ENCODE results near the gene CEMIP.
A peak's percentile ranks its signal among the peaks of the same experiment; 100 is the strongest.
"Not testable (repeated sequence)": the region's sequence is repeated elsewhere in the genome, so short reads cannot be mapped to it uniquely, and the experiment has no call there.

CEMIP gene

GRCh38 chr15:80957556-80957955 is 178.4 kb downstream of the CEMIP start:
- DNase-seq, result no peak

DNA sequence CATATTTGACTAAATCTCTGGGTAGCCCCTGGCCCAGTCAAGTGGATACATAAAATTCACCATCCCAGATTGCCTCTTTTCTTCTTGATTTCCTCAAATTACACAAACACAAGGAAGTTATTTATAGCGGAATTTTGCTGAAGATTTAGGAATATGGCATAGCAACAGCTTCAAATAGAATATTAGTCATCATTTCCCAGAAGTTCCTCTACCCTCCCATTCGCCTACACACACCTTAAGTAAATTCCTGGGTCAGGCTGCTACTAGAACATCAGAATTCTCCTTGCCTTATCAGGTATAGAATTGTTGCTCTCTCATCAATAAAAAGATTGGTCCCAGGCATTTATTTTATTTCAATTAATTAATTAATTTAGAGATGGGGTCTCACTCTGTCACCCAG is 178.8 kb downstream of the CEMIP start:
- DNase-seq, result no peak

- DNase-seq, result no peak
These were observed 179.8 kb downstream of the CEMIP start for GRCh38 chr15:80958818-80959495.

DNA sequence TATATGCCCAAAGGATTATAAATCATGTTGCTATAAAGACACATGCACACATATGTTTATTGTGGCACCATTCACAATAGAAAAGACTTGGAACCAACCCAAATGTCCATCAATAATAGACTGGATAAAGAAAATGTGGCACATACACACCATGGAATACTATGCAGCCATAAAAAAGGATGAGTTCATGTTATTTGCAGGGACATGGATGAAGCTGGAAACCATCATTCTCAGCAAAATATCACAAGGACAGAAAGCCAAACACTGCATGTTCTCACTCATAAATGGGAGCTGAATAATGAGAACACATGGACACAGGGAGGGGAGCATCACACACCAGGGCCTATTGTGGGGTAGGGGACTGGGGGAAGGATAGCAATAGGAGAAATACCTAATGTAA is 186.3 kb downstream of the CEMIP start:
- DNase-seq, result not testable (repeated sequence)

GRCh38 chr15:80966431-80967197 is 187.4 kb downstream of the CEMIP start:
- DNase-seq, result no peak

- no peak for DNase-seq
These were observed 188.3 kb downstream of the CEMIP start for GRCh38 chr15:80967451-80967850.

- DNase-seq, result no peak
These were observed 188.9 kb downstream of the CEMIP start for GRCh38 chr15:80967991-80968510.

DNA sequence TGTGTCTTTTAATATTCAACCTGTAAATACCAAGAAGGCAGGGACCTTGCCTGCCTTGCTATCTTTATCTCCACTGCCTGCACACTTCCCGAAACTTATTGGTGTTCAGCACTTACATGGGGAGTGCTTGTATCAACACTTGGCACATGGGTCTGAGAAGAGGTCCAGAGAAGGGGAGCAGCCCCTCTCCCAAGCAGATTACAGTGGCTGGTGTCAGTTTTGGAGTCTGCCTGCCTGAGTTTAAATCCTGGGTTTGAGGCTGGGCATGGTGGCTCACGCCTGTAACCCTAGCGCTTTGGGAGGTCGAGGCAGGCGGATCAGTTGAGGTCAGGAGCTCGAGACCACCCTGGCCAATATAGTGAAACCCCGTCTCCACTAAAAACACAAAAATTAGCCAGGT is 190.1 kb downstream of the CEMIP start:
- no peak for DNase-seq

GRCh38 chr15:80970018-80970657 is 191.0 kb downstream of the CEMIP start:
- peak; percentile 71 for DNase-seq

DNA sequence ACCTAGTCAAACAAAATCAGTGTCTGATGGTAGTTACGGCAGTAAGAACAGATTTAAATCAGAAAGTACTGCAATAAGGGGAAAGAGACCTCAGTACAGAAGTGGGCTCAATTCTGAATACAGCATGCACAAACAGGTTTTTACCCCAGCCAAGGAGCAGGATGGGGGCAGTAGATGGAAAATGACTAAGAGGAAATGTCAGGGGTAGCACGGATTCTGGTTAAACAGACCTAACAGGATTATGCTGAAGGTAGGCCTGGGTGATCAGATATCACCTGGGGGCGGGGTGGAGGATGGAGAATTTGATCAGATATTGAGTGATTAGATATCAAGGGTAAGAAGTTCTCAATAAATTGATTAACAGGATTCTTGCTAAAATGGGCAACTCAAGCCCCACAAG is 191.5 kb downstream of the CEMIP start:
- DNase-seq, result no peak

DNA sequence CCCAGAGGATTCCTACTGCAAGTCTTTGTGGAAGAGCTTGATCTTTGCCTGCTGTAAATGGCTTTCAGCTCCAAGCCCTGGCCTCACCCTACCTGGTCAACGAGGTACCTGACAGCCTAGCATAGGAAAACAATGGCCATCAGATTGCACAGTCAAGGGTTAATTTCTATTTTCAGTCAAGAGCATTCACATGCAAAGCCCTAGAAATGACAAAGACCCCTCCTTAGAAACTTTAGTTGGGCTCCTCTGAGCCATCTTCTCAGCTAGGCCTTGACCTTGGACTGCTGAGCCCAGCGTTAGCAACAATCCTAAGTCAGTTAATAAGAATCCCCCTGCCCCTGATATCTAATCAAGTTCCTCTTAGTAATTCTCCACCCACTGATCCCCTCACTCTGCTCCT is 192.0 kb downstream of the CEMIP start:
- DNase-seq, result no peak

DNA sequence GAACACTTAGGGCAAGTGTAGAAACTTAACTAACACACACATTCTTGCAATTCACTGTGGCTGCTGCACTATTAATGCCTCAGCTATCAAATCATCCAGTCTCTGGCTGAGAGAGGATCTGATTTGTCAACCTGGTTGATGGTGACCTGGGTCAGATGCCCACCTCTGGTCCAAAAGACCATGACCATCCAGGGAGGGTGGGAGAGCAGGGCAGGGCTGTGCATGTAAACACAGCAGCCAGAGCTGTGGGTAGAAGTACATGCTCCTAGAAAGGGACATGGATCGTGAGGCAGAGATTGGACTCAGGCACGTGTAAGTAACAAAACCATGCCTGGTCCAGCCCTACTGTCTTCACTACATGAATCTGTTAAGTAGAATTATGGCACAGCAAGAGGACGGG is 193.1 kb downstream of the CEMIP start:
- DNase-seq, result no peak

DNA sequence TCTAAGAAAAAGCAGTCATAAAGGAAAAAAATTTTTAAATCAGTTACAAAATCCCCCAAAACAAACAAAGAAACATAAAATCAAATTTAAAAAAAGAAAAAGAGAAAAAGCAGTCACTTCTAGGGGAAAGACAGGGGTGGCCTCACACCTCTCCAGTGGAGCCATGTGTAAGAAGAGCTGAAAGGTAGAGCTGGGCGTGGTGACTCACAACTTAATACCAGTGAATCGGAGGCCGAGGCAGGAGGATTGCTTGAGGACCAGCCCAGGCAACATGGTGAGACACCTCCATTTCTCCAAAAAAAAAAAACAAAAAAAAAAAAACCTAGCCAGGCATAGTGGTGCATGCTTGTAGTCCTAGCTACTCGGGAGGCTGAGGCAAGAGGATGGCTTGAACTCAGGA is 195.7 kb downstream of the CEMIP start:
- DNase-seq, result no peak

DNA sequence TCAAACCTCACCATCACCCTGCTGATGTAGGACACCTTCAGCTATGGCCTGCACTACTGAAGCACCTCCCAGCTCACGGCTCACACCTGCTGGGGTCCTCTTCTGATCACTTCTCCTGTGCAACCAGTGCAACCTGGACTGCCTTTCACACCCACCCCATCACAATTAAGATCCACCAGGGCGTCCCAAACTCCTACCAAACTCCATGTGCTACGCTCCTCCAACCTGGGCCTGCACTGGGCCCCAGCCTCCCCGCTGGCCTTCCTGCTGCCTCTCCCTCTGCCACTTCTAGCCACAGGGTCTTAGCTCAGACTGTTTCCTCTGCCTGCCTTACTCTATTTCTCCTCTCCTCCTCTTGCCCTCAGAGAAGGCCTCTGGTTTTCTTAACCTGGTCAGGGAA is 197.7 kb downstream of the CEMIP start:
- DNase-seq, result no peak

GRCh38 chr15:80977627-80978036 is 198.5 kb downstream of the CEMIP start:
- peak; percentile 55 for DNase-seq

DNA sequence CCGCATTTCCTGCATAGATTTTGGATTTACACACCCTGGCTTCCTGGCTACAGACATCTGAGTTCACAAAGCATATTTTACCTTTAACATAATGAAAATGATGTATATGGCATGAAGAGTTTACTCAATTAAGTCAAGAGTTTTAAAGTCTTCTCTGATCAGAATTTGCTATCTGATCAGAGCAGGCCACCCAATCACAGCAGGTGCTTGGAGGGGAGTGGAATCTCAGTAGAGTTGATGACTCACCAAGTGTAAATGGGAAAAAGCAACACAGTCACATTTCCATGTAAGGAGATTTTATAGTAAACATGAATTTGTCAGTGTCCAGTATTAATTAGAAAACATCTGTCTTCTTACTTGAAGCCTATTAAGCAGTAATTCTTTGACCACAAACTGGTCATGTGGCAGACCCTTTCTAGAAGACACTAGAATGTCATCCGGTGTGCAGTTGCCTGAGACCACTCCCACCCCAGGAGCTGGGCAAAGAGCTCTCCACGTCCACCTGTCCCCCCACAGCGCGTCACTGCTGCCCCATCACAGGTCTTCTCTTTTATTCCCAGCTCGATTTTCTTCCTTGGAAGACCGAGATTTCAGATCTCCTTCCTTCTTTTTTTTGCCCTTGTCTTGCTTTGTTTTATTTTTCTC is 199.6 kb downstream of the CEMIP start:
- DNase-seq, result no peak

DNA sequence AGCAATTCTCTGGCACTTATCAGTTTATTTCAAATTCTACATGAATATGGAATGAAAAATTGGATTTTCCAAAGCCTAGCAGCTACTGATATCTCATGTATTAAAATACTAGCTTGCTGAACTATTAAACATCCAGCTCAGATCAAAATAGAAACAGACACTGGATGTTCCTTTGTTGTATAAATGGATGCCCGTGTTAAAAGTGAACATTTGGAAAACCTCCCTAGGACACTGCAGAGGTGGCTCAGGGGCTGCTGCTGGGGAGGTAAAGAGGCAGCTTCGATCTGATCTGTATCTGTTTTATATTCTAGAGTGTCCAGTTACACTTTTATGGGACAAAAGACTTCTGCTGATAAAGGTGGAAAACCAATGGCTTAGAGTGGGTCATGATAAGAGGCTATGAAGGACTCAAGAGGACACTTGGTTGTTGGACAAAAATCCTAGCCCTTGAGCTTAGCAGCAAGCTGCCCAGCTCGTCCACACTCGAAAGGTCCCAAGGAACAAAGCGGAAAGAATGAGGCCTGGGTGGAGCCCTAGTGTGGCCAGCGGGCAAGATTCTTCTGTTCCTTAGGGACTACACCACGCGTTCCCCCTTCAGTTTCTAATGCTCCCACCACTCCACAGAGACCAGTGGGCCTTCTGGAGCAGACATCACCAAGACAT is 200.5 kb downstream of the CEMIP start:
- DNase-seq, result no peak

DNA sequence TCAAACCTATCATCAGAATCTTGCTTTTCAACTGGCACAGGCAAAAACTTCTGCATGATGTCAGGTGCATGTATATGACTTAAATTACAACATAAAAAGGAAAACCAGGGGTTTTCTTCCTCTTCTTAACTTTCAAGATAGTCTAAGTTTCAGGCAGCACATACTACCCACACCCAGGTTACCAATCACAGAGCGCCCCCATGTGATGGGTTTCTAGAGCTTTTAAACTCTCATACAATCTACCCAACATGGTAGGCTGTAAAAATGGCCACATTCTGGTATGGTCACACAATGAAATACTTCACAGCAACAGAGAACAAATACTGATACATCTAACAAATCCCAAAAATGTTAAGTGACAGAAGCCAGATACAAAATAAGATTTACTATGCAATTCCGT is 203.0 kb downstream of the CEMIP start:
- DNase-seq, result no peak

GRCh38 chr15:80982839-80983238 is 203.7 kb downstream of the CEMIP start:
- DNase-seq, result no peak

GRCh38 chr15:80984856-80985255 is 205.7 kb downstream of the CEMIP start:
- DNase-seq, result peak; percentile 19

DNA sequence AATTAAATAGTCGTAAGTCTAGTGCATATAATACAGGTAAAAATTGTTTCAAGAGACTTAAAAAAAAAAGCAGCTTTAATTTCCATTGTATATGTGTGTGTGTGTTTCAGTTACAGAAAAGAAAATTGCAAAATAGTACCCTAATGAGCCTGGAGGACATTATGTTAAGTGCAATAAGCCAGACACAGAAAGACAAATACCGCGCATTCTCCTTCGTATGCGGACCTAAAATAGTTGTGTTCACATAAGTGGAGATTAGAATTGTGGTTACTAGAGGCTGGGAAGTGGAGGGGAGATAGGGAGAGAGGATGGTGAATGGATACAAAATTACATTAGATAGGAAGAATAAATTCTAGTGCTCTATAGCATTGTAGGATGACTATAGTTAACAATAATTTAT is 206.8 kb downstream of the CEMIP start:
- no peak for DNase-seq

DNA sequence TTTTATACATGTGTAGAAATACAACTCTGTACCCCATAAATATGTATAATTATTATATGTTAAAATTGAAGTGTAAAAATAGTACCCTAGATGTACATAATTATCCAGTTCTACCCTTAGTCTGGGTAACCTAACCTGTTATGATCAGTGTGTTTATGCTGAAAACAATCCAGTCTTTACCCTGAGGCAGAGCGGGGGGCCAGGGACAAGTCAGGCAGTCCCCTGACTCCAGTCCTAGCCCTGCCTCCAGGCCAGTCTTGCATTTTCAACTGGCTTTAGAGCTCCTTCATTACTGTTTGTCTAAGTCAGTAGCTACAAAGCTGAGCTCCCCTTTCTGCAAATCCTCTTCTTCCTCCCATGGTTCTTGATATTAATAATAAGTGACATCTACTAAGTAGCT is 207.3 kb downstream of the CEMIP start:
- DNase-seq, result no peak
